Kidney tubule cell (primary cell): Measurements from ENCODE around the gene TNIK.
"Not testable (repeated sequence)": the region's sequence is repeated elsewhere in the genome, so short reads cannot be mapped to it uniquely, and the experiment has no call there.

ENCODE experiments used
- DNase-seq: peaks from one replicate; pipeline ENCODE4 v3.0.0-alpha.2; 2018; ENCODE audit warnings: low spot score

TNIK gene

DNA sequence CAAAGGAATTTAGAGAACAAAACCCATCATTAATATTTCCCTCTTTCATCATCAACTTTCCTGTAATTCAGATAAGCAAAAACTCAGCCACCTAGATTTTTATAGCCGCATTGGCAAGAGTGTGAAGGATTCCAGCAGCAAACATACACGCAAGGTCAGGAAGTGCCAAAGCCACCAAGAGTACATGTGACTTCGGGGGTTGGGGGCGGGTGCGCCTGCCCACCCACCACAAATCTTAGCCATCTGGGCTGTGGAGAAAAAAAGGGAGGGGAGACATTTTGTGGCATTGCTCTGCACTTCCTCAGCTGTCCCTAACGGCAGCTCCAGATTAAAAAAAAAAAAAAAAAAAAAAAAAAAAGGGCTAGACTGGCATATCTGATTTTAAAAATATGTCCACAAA lies 148.4 kb downstream of the TNIK start:
- no peak for DNase-seq

GRCh38 chr3:171309906-171310359 lies 150.3 kb downstream of the TNIK start:
- DNase-seq, result peak; percentile 59

DNA sequence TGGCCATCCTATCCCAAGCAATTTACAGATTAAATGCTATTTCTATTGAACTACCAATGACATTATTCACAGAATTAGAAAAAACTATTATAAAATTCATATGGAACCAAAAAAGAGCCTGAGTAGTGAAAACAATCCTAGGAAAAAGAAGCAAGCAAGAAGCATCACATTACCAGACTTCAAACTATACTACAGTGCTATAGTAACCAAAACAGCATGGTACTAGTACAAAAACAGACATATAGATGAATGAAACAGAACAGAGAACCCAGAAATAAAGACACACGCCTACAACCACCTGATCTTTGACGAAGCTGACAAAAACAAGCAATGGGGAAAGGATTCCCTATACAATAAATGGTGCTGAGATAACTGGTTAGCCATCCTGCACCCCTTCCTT lies 152.2 kb downstream of the TNIK start:
- no peak for DNase-seq

DNA sequence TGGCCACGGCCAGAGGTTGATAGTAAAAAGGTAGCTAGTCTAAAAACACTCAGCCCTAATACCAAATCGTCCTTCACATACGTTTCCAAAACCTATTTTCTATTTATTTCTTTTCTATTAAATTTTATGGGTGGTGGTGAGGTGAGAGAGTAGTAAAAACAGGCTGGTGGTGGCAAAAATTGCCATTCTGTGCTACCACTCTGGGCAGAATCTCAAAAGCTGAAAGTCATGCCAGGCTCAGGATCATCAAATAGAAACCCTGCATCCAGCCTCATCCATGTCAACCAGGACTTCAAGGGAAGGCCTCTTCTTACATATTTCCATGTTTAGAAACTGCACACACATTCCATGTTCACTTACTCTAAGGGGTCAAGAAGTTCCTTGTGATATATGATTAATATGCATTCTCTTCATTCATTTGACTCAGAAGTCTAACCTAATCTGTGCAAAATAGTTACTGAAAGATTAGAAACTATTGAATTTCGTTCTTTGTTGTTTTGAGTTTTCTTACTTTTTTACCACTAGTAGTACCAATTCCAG lies 153.1 kb downstream of the TNIK start:
- no peak for DNase-seq

DNA sequence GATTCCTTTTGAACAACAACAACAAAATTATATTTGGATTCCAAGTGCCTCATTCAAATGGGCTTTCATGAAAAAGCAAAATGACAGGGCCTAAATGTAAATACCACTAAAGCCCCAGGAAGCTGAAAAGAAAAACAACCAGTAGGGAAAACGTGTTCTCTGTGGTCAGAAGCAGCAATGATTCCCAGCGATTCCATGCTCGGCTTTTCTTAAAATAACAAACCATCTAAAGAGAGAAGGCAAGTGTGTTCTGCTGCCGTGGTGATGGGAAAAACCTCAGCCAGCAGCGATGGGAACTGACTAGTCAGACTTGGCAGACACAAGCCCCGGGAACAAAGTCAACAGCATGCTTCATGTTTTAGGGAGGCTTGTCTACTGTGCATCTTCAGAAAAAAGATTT lies 153.6 kb downstream of the TNIK start:
- DNase-seq, result peak; percentile 91

DNA sequence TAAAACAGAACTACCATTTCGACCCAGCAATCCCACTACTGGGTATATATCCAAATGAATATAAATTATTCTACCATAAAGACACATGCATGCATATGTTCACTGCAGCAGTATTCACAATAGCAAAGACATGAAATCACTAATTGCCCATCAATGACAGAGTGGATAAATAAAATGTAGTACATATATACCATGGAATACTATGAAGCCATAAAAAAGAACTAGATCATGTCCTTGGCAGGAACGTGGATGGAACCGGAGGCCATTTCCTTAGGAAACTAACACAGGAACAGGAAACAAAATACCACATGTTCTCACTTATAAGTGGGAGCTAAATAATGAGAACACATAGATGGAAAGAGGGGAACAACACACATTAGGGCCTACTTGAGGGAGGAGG lies 154.4 kb downstream of the TNIK start:
- DNase-seq, result not testable (repeated sequence)

- DNase-seq, result not testable (repeated sequence)
Observed at GRCh38 chr3:171304498-171304897, 155.7 kb downstream of the TNIK start.

DNA sequence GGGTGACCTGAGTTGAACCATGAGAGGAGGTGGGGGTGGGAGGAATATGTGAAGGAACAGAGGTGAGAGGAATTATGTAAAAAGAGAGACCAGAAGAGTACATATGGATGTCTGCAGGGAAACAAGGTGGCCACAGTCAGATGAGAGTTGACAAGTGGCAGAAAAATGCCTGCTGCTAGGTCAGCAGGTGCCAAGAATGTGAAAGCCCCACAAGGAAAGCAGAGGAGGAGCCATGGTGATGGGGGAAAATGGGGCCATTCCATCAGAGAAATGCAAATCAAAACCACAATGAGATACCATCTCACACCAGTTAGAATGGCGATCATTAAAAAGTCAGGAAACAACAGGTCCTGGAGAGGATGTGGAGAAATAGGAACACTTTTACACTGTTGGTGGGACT lies 156.2 kb downstream of the TNIK start:
- not testable (repeated sequence) for DNase-seq

DNA sequence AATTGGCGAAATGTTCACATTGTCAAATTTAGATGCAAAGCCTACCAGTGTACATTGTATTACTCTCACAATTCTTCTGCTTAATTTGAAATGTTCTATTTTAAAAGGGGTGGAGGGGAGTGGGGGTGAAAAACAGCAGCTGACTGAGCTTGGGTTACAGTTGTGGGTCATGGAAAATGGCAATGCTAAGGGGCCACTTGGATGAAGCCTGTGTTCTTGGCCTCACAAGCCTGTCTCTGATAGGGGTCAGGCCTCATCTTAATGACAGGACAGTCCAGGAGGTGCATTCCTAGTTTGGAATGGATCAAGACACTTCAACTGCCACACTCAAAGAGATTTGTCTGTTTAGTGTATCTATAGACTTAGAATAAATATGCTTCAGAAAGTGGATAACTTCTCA lies 158.2 kb downstream of the TNIK start:
- DNase-seq, result no peak

GRCh38 chr3:171301002-171301401 lies 159.2 kb downstream of the TNIK start:
- no peak for DNase-seq

DNA sequence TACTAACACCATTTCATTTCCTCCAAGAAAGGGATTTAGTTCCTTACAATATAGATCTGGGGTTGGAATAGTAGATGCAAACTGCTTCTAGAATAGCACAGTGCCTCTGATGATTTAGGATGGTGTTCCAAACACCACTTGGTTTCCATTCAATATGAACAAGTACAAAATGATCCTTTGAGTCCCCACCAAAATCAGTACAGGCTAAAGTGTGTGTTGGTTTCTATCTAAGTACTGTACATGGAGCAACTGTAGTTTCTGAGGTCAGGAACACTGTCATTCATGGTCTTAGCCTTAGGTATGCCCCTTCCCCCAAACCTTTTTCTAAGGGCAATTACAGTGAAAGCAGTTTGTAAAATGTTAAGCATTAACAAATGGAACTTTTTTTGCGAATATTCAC lies 162.3 kb downstream of the TNIK start:
- no peak for DNase-seq

DNA sequence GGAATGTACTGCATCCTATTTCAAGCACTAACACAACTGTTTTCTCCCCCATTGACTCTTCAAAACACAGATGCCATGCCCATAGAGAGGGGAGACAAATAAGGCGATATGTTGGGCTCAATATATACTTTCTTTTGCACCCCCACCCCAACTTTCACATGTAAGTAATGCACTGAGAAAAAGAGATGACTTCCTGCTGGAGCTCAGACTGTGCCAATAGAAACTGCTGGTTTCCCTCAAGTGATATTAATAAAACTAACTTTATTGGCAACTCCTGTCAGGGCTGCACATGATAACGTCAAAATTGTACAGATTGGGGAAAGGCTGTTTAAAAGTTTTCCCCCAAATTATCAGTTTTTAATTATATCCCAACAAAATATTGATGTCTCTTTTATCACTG lies 163.0 kb downstream of the TNIK start:
- DNase-seq, result no peak

- DNase-seq, result no peak
Observed at GRCh38 chr3:171295484-171296373, 164.5 kb downstream of the TNIK start.

DNA sequence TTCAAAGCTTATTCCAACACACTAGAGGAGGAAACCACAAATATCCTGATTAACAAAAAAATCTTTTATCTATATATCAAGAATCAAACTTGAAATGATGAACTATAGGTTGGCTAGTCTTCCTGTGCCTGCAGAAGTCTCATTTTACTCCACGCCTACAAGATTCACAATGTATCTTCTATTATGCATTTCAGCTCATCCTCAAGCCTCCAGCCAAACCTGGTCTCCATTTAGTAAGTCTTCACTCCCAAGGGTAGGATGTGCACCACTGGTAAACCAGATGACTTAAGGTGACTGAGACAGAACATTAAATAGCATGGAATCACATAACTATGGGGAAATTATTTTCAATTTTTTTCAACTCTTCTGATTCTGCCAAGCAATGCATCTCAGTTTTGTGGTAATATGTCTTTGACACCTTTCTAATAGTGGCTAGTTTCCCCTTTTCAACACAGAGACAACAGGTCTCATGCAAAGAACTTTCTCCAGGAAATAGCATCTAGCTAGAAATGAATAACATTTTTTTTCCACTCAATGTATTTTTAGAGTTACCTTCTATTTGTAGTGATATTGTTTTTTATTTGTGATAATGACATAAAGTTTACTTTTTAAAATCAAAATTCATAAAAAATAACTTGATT lies 166.9 kb downstream of the TNIK start:
- no peak for DNase-seq

DNA sequence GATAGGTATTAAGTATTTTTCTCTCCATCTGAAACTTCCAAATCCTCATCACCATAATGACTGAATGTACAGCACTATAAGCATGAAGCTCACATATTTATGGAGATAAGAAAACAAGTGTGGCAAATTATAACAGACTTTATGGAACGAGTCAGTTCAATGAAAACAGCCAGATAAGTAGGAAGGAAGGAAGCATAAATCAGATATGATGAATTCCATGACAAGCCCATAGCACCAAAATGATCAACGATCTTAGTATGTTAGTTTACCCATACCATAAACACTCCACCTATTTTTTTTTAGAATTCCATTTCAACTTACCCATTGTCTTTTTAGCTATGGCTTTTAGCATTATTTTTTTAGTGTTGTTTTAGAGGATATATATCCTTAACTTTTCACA lies 169.5 kb downstream of the TNIK start:
- DNase-seq, result no peak

DNA sequence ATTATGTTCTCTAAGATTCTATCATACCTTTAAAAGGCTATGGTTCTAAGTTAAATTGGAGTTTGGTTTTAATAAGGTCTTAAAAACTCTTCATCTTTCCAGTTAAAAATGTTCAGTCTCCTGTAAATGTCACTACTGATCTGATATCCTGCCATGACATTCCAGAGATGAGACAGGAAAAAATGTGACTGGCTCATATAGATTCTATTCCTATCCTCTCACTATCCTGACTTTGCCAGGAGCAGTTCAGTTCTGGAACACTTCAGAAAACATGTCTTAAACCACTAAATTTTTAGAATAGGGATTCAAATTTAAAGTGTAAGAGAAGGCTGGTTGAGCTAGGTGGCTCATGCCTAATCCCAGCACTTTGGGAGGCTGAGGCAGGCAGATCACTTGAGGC lies 170.9 kb downstream of the TNIK start:
- DNase-seq, result no peak

GRCh38 chr3:171287761-171288160 lies 172.4 kb downstream of the TNIK start:
- DNase-seq, result not testable (repeated sequence)

DNA sequence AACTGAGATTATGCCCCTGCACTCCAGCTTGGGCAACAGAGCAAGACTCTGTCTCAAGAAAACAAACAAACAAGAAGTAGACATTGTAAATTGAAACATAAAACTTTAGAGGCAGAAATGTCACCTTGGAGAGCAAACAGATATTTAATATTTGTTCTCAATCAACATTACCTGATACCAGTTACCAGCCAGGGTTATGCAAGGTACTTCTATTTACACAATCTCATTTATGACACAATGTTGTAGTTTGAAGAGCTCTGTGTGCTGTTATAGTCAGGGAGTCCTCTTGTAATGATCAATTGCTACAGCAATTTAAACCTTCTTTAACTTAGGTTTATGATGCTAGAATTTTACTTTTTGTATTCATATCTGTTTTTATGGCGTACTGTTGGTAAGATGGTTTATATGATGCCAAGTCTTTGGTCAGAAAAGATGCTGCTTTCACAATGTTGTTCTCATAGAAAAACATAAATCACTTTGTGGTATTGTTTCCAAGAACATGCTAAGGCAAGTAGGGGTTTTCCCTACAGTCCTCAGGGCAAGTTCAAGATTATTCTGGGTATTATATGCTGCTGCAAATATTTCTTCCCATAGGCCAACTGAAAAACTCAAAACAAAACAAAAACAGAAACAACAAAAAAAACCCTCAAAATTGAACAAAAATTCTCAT lies 173.5 kb downstream of the TNIK start:
- no peak for DNase-seq

- peak; percentile 33 for DNase-seq
Observed at GRCh38 chr3:171285287-171285686, 174.9 kb downstream of the TNIK start.

- peak; percentile 93 for DNase-seq
Observed at GRCh38 chr3:171284308-171285075, 175.7 kb downstream of the TNIK start.

DNA sequence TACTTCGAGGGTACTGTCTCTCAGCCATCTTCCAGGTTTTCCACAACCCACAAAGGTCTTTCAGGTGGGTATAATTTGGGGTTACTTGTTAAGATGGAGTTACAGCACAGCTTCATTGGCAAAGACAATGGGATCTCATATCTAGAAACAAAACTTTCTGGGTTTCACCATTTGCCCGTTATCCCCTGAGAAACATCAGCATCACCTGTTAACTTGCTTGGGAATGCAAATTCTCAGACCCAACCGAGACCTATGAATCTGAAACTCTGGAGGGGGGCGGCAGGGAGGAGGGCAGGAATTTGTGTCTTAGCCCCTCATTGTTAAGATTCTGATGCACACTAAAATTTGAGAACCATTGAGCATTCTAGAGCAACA lies 176.4 kb downstream of the TNIK start:
- no peak for DNase-seq
